IMR-90 (cell line): Measurements from ENCODE around the gene SLC25A33. TPM values are rescaled to one million over a fixed set of nuclear protein-coding genes. Genes with fewer than 3 reads are reported as not detected.

Experiments used
- ATAC-seq: fragments of 200-7000 bp; cut with Tn5 transposase; 2 replicates; pipeline ENCODE4 v1.9.1; 2020; ENCODE audit warnings: low read depth, mild to moderate bottlenecking, moderate library complexity
- BruUV-seq: library from RNA; stranded (reverse); fragments of 400-500 nt; replicated peaks from 2 replicates; lab custom pipeline; 2021; lab: Mats Ljungman, UMichigan
- CTCF ChIA-PET: fragments of 300-600 bp; formaldehyde crosslinking; extraction: SDS; loops from one replicate; lab custom pipeline; 2021; ENCODE audit warnings: antibody characterized with exemption; lab: Yijun Ruan, JAX
- POLR2A ChIA-PET: fragments of 300-600 bp; sonication (Branson Sonifier 250); formaldehyde crosslinking; loops from one replicate; lab custom pipeline; 2022; ENCODE audit warnings: antibody characterized with exemption; ENCODE audit not compliant: unreplicated experiment; lab: Charles Lee
- DNase-seq: peaks from one replicate; pipeline ENCODE4 v3.0.0; 2013
- H2AFZ ChIP-seq: replicated peaks from 2 replicates; pipeline ENCODE3; 2013; ENCODE audit warnings: low read length, mild to moderate bottlenecking; ENCODE audit not compliant: poor library complexity
- H2AK5ac ChIP-seq: 2 replicates; pipeline ENCODE4 v1.6.1; 2013; ENCODE audit warnings: low read depth, low read length, inconsistent platforms
- H2AK9ac ChIP-seq: replicated peaks from 2 replicates; pipeline ENCODE3; 2013; ENCODE audit warnings: mild to moderate bottlenecking, low read depth, low read length, moderate library complexity; ENCODE audit not compliant: poor library complexity
- H2BK120ac ChIP-seq: 2 replicates; pipeline ENCODE4 v1.6.1; 2013; ENCODE audit warnings: low read depth, low read length, inconsistent platforms
- H2BK15ac ChIP-seq: 3 replicates; pipeline ENCODE4 v1.6.1; 2013; ENCODE audit warnings: low read depth, low read length, inconsistent platforms
- H2BK20ac ChIP-seq: 2 replicates; pipeline ENCODE4 v1.6.1; 2013; ENCODE audit warnings: low read depth, mild to moderate bottlenecking, inconsistent platforms, low read length, moderate library complexity
- H2BK5ac ChIP-seq: 2 replicates; pipeline ENCODE4 v1.6.1; 2013; ENCODE audit warnings: mild to moderate bottlenecking, low read depth, low read length, inconsistent platforms; ENCODE audit not compliant: poor library complexity, severe bottlenecking
- H3K14ac ChIP-seq: replicated peaks from 2 replicates; pipeline ENCODE4 v1.6.1; 2013; ENCODE audit warnings: low read depth, low read length, inconsistent platforms
- H3K18ac ChIP-seq: 2 replicates; pipeline ENCODE4 v1.6.1; 2013; ENCODE audit warnings: low read depth, low read length, control low read depth
- H3K23ac ChIP-seq: 2 replicates; pipeline ENCODE4 v1.6.1; 2013; ENCODE audit warnings: low read depth, low read length, inconsistent platforms
- H3K27ac ChIP-seq: 2 replicates; pipeline ENCODE4 v1.5.1; 2013; ENCODE audit warnings: mild to moderate bottlenecking, control low read depth, low read length; ENCODE audit not compliant: insufficient read depth
- H3K27me3 ChIP-seq: 2 replicates; pipeline ENCODE4 v1.6.1; 2013; ENCODE audit warnings: low read length; ENCODE audit not compliant: control insufficient read depth, insufficient read depth
- H3K36me3 ChIP-seq: 2 replicates; pipeline ENCODE4 v1.6.1; 2013; ENCODE audit warnings: low read length, mixed read lengths; ENCODE audit not compliant: control insufficient read depth, insufficient read depth
- H3K4ac ChIP-seq: 2 replicates; pipeline ENCODE4 v1.6.1; 2013; ENCODE audit warnings: low read depth, low read length, inconsistent platforms
- H3K4me1 ChIP-seq: 2 replicates; pipeline ENCODE4 v1.6.1; 2013; ENCODE audit warnings: low read length, mixed read lengths; ENCODE audit not compliant: control insufficient read depth, insufficient read depth
- H3K4me2 ChIP-seq: 2 replicates; pipeline ENCODE4 v1.6.1; 2013; ENCODE audit warnings: low read depth, mild to moderate bottlenecking, control low read depth, low read length, moderate library complexity
- H3K4me3 ChIP-seq: 2 replicates; pipeline ENCODE4 v1.5.1; 2013; ENCODE audit warnings: low read depth, mild to moderate bottlenecking, control low read depth, low read length, moderate library complexity; ENCODE audit not compliant: insufficient read depth
- H3K56ac ChIP-seq: 2 replicates; pipeline ENCODE4 v1.6.1; 2013; ENCODE audit warnings: low read length, inconsistent platforms; ENCODE audit not compliant: insufficient read depth; ENCODE audit errors: extremely low read depth
- H3K79me1 ChIP-seq, 2 experiments: 2 replicates each; pipeline ENCODE4 v1.6.1; 2013; ENCODE audit warnings: low read length in 2 of 2, inconsistent platforms in 1 of 2, low read depth in 1 of 2
- H3K9ac ChIP-seq: 2 replicates; pipeline ENCODE4 v1.6.1; 2013; ENCODE audit warnings: low read depth, low read length, control low read depth
- H3K9me1 ChIP-seq: 2 replicates; pipeline ENCODE4 v1.6.1; 2013; ENCODE audit warnings: low read length, inconsistent platforms; ENCODE audit not compliant: insufficient read depth
- H3K9me3 ChIP-seq: 2 replicates; pipeline ENCODE4 v1.6.1; 2013; ENCODE audit warnings: low read length; ENCODE audit not compliant: control insufficient read depth, insufficient read depth
- H4K20me1 ChIP-seq: 2 replicates; pipeline ENCODE4 v1.6.1; 2013; ENCODE audit warnings: low read length, inconsistent platforms; ENCODE audit not compliant: insufficient read depth
- H4K5ac ChIP-seq: 2 replicates; pipeline ENCODE4 v1.6.1; 2013; ENCODE audit warnings: mild to moderate bottlenecking, low read depth, low read length, control low read depth
- H4K8ac ChIP-seq, 2 experiments: 2 replicates each; pipeline ENCODE4 v1.6.1; 2013; ENCODE audit warnings: low read depth in 2 of 2, low read length in 2 of 2, control low read depth in 1 of 2, inconsistent platforms in 1 of 2
- H4K91ac ChIP-seq: 2 replicates; pipeline ENCODE4 v1.6.1; 2013; ENCODE audit warnings: low read depth, low read length, inconsistent platforms; ENCODE audit not compliant: insufficient read depth
- BHLHE40 ChIP-seq: fragments of 150-350 bp; IDR thresholded peaks from 2 replicates; pipeline ENCODE4 v1.6.1; 2016; ENCODE audit warnings: mild to moderate bottlenecking, low read depth, low read length
- CEBPB ChIP-seq: IDR thresholded peaks from 2 replicates; pipeline ENCODE4 v1.6.1; 2012; ENCODE audit warnings: low read depth, low read length, improper control_type of control experiment
- CHD1 ChIP-seq: IDR thresholded peaks from 2 replicates; pipeline ENCODE4 v1.6.1; 2012; ENCODE audit warnings: low read depth, low read length, improper control_type of control experiment
- FOS ChIP-seq: fragments of 150-350 bp; IDR thresholded peaks from 2 replicates; pipeline ENCODE4 v1.6.1; 2016; ENCODE audit warnings: low read depth, low read length
- MAFK ChIP-seq: IDR thresholded peaks from 2 replicates; pipeline ENCODE4 v1.6.1; 2012; ENCODE audit warnings: low read depth, low read length, improper control_type of control experiment
- MXI1 ChIP-seq: IDR thresholded peaks from 2 replicates; pipeline ENCODE4 v1.6.1; 2012; ENCODE audit warnings: low read depth, mild to moderate bottlenecking, low read length, moderate library complexity, borderline replicate concordance
- POLR2A ChIP-seq: IDR thresholded peaks from 2 replicates; pipeline ENCODE4 v1.6.1; 2012; ENCODE audit warnings: mild to moderate bottlenecking, low read depth, low read length
- RAD21 ChIP-seq: IDR thresholded peaks from 2 replicates; pipeline ENCODE4 v1.6.1; 2012; ENCODE audit warnings: low read length, improper control_type of control experiment
- RCOR1 ChIP-seq: IDR thresholded peaks from 2 replicates; pipeline ENCODE4 v1.6.1; 2012; ENCODE audit warnings: mild to moderate bottlenecking, low read length, improper control_type of control experiment; ENCODE audit not compliant: insufficient replicate concordance
- RFX5 ChIP-seq: IDR thresholded peaks from 2 replicates; pipeline ENCODE4 v1.8.0; 2012; ENCODE audit warnings: low read depth, mild to moderate bottlenecking, low read length, moderate library complexity
- SMC3 ChIP-seq: fragments of 150-350 bp; IDR thresholded peaks from 2 replicates; pipeline ENCODE4 v1.6.1; 2016; ENCODE audit warnings: low read depth, mild to moderate bottlenecking, antibody characterized with exemption, low read length, moderate library complexity
- WGBS, 2 experiments: methylation state at CpG; one replicate each; pipeline versions ENCODE4 v1.1.5 to v1.1.7; 2013; ENCODE audit warnings: missing lambda C conversion rate in 2 of 2; ENCODE audit not compliant: insufficient read length in 1 of 2; ENCODE audit errors: extremely low coverage in 2 of 2; 5-methylcytosine and 5-hydroxymethylcytosine counted together
- dilution Hi-C: fragments of 300-500 bp; cut with HindIII; formaldehyde crosslinking; loops from one replicate; pipeline ENCODE4 v1.14.3; 2018; ENCODE audit warnings: low sequenced_read_pairs; ENCODE audit not compliant: unreplicated experiment
- in situ Hi-C: fragments of 300-500 bp; cut with MboI; formaldehyde crosslinking; loops from 3 replicates; pipeline ENCODE4 v1.14.3; 2019; ENCODE audit warnings: low sequenced_read_pairs, inconsistent platforms, mixed read lengths
- intact Hi-C: fragments of 100-400 bp; cut with micrococcal nuclease; formaldehyde crosslinking; loops from 2 replicates; pipeline ENCODE4 v1.10.0; 2022
- polyA plus RNA-seq, 3 experiments: library from polyadenylated mRNA; depleted of rRNA; stranded (reverse); fragments of >200 nt; gene quantifications; 2 replicates each; pipeline ENCODE4 v1.2.3, GENCODE V29; 2012; ENCODE audit warnings: low replicate concordance in 1 of 3
- total RNA-seq: library from RNA; depleted of rRNA; stranded (reverse); fragments of >200 nt; gene quantifications from 2 replicates; pipeline ENCODE4 v1.2.3, GENCODE V29; 2012
- TF ChIP-seq, protein P1 (sequence below): fragments of 150-350 bp; IDR thresholded peaks from 2 replicates; pipeline ENCODE4 v1.6.1; 2016; ENCODE audit warnings: low read depth, mild to moderate bottlenecking, low read length, moderate library complexity, borderline replicate concordance
- TF ChIP-seq, protein P2 (sequence below): conservative IDR thresholded peaks from 2 replicates; pipeline ENCODE4 v1.5.1; 2012; ENCODE audit warnings: mild to moderate bottlenecking, low read depth, low read length, improper control_type of control experiment
- TF ChIP-seq, protein P3 (sequence below): fragments of 150-350 bp; IDR thresholded peaks from 2 replicates; pipeline ENCODE4 v1.6.1; 2017; ENCODE audit warnings: mild to moderate bottlenecking, antibody characterized with exemption, low read length, low read depth

SLC25A33 gene
- total and polyA plus RNA-seq, 2 of the 4 experiments (the other 2 are of a cell fraction): 2.5 to 3.0 TPM

DNA sequence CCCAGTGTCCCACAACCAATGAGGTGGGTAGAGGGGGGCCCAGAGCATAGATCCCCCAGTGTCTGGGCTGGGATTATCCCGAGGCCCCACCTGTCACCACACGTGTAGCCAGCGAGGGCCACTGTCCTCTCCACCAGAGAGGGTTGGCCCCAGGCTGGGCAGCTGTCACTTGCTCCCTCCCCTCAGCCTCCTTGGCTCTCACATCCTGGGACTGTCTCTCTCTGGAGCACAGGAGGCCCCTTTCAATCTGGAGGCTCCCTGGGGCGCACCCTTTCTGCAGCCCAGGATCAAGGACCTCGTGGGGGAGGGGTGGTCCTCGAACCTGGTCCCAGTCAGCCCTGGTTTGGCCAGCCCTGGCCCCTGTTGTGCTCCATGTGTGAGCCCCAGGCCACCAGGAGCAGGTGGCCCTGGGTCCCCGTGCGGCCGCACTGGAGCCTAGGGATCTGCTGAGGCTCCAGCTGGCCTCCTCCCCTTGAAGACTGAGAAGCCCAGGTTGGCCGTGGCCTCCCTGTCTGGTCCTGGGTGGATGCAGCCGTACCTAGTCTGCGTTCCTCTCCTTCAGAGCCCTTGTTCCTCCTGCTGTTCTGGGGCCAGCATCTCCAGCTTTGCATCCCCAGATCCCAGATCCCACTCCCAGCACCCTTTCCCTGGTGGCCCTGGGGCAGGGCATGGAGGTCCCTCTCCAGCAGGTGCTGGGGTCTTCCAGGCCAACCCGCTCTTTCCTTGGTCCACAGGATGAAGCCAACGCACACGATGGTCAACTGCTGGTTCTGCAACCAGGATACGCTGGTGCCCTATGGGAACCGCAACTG lies 56.1 kb downstream of the SLC25A33 start (continued):
- TF ChIP-seq RCOR1: no peak

DNA sequence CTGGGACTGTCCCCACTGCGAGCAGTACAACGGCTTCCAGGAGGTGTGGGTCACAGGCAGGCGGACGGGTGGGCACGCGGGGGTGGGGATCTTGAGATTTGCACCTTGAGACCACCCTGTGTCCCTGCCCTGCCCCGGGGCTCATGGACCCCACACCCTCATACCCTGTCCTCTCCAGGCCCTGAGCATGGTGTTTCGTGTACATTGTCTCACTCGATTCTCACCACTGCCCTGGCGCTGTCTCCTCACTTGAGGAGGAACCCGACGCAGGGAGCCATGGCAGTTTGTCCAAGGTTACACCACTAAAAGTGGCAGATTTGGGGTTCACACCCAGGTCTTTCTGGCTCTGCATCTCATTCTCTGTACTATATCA lies 56.7 kb downstream of the SLC25A33 start:
- Histone ChIP-seq H3K36me3 (peaks cover 15% of the 10 kb centered on the region; the same call in 1 of the 2 replicates), H3K4me1 (peaks cover 10% of the 10 kb centered on the region), H3K18ac (no peak overlapping the region), H3K4me3 (no peak overlapping the region), H4K8ac (no peak overlapping the region), H2AK9ac (no peak overlapping the region), H3K27me3 (no peaks in the 10 kb centered on the region), H3K9ac (no peak overlapping the region), H2BK15ac (no peak overlapping the region), H2AK5ac (no peak overlapping the region), H2BK20ac (no peak overlapping the region), H3K4ac (no peak overlapping the region), H4K20me1 (peaks cover 33% of the 10 kb centered on the region), H2AFZ (no peak overlapping the region), H2BK120ac (no peak overlapping the region), H4K91ac (no peak overlapping the region), H3K56ac (no peak overlapping the region), H3K4me2 (no peak overlapping the region), H4K5ac (no peak overlapping the region), H3K9me1 (peaks cover 10% of the 10 kb centered on the region), H3K9me3 (no peaks in the 10 kb centered on the region), H3K79me1 (peaks cover 8 to 59% of the 10 kb centered on the region in 2 experiments), H2BK5ac (no peak overlapping the region), H3K14ac (no peak overlapping the region), H3K23ac (no peak overlapping the region), H3K27ac (no peak overlapping the region)
- 78% methylated on average over 3 of the region's 12 CpGs; no CpG with 5 or more reads in 1 of the 2 experiments for WGBS, 2 experiments
- ChIA-PET CTCF (no interaction called here), POLR2A (no interaction called here)
- BruUV-seq: no TSS peak
- dilution Hi-C loops (no loop called here), intact Hi-C loops (no loop called here), in situ Hi-C loops (no loop called here)
- ATAC-seq: no peak
- no peak for DNase-seq
- TF ChIP-seq SMC3 (no peak), CHD1 (no peak), POLR2A (no peak), MXI1 (no peak), RFX5 (no peak), BHLHE40 (no peak), FOS (no peak), CEBPB (no peak), MAFK (no peak), RAD21 (no peak)
- TF ChIP-seq, protein P1, sequence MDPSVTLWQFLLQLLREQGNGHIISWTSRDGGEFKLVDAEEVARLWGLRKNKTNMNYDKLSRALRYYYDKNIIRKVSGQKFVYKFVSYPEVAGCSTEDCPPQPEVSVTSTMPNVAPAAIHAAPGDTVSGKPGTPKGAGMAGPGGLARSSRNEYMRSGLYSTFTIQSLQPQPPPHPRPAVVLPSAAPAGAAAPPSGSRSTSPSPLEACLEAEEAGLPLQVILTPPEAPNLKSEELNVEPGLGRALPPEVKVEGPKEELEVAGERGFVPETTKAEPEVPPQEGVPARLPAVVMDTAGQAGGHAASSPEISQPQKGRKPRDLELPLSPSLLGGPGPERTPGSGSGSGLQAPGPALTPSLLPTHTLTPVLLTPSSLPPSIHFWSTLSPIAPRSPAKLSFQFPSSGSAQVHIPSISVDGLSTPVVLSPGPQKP: no peak
- TF ChIP-seq, protein P2, sequence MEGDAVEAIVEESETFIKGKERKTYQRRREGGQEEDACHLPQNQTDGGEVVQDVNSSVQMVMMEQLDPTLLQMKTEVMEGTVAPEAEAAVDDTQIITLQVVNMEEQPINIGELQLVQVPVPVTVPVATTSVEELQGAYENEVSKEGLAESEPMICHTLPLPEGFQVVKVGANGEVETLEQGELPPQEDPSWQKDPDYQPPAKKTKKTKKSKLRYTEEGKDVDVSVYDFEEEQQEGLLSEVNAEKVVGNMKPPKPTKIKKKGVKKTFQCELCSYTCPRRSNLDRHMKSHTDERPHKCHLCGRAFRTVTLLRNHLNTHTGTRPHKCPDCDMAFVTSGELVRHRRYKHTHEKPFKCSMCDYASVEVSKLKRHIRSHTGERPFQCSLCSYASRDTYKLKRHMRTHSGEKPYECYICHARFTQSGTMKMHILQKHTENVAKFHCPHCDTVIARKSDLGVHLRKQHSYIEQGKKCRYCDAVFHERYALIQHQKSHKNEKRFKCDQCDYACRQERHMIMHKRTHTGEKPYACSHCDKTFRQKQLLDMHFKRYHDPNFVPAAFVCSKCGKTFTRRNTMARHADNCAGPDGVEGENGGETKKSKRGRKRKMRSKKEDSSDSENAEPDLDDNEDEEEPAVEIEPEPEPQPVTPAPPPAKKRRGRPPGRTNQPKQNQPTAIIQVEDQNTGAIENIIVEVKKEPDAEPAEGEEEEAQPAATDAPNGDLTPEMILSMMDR: no peak
- TF ChIP-seq, protein P3, sequence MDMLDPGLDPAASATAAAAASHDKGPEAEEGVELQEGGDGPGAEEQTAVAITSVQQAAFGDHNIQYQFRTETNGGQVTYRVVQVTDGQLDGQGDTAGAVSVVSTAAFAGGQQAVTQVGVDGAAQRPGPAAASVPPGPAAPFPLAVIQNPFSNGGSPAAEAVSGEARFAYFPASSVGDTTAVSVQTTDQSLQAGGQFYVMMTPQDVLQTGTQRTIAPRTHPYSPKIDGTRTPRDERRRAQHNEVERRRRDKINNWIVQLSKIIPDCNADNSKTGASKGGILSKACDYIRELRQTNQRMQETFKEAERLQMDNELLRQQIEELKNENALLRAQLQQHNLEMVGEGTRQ: no peak
